Neural crest cell (in vitro differentiated cells): ENCODE measurements around the gene EXD3. TPM values are rescaled to one million over a fixed set of nuclear protein-coding genes. Genes with fewer than 3 reads are reported as not detected.

Experiments
- DNase-seq: peaks from one replicate; pipeline ENCODE4 v3.0.0; 2021; ENCODE audit warnings: low read depth, mixed read lengths, low spot score
- H3K27ac Mint-ChIP-seq: one replicate; pipeline ENCODE4 v1.8.0; 2021; ENCODE audit warnings: mild to moderate bottlenecking, mixed read lengths; ENCODE audit not compliant: unreplicated experiment
- H3K27me3 Mint-ChIP-seq: 2 replicates; pipeline ENCODE4 v1.8.0; 2021; ENCODE audit warnings: low read depth, mild to moderate bottlenecking, mixed read lengths
- H3K36me3 Mint-ChIP-seq: 2 replicates; pipeline ENCODE4 v1.8.0; 2021; ENCODE audit warnings: low read depth, mild to moderate bottlenecking, mixed read lengths
- H3K4me1 Mint-ChIP-seq: 2 replicates; pipeline ENCODE4 v1.8.0; 2021; ENCODE audit warnings: mixed read lengths
- H3K4me3 Mint-ChIP-seq: one replicate; pipeline ENCODE4 v1.8.0; 2021; ENCODE audit warnings: mild to moderate bottlenecking, mixed read lengths
- H3K9me3 Mint-ChIP-seq: 2 replicates; pipeline ENCODE4 v1.8.0; 2021; ENCODE audit warnings: mixed read lengths
- CTCF ChIP-seq: fragments of 200-600 bp; sonication (generic); conservative IDR thresholded peaks from 2 replicates; pipeline ENCODE4 v1.5.0; 2021; ENCODE audit warnings: antibody characterized with exemption, mild to moderate bottlenecking
- total RNA-seq: library from RNA; stranded (reverse); gene quantifications from 2 replicates; pipeline ENCODE4 v1.2.1, GENCODE V29; 2021

Gene EXD3
- total RNA-seq, 1 donor from 2014 or later = 15.1 TPM

GRCh38 chr9:137317021-137317717 lies 105.8 kb downstream of the EXD3 start:
- TF ChIP-seq CTCF = no peak
- peaks cover 22% of the 10 kb centered on the region for H3K4me1 Mint-ChIP-seq
- no peaks in the 10 kb centered on the region for H3K36me3 Mint-ChIP-seq
- H3K9me3 Mint-ChIP-seq = no peaks in the 10 kb centered on the region
- no peaks in the 10 kb centered on the region for H3K27me3 Mint-ChIP-seq
- H3K27ac Mint-ChIP-seq = no peak overlapping the region
- H3K4me3 Mint-ChIP-seq = no peak overlapping the region
- no peak for DNase-seq

- no peak for TF ChIP-seq CTCF
- no peak overlapping the region for H3K4me3 Mint-ChIP-seq
- peaks cover 22% of the 10 kb centered on the region for H3K4me1 Mint-ChIP-seq
- H3K27me3 Mint-ChIP-seq = no peaks in the 10 kb centered on the region
- DNase-seq = no peak
- no peaks in the 10 kb centered on the region for H3K9me3 Mint-ChIP-seq
- H3K27ac Mint-ChIP-seq = no peak overlapping the region
- no peaks in the 10 kb centered on the region for H3K36me3 Mint-ChIP-seq
These were observed 106.7 kb downstream of the EXD3 start for GRCh38 chr9:137316012-137316981.

GRCh38 chr9:137315581-137316011 lies 107.4 kb downstream of the EXD3 start:
- no peak for TF ChIP-seq CTCF
- Mint-ChIP-seq H3K27me3 (no peaks in the 10 kb centered on the region), H3K36me3 (no peaks in the 10 kb centered on the region), H3K4me3 (no peak overlapping the region), H3K4me1 (peaks cover 19% of the 10 kb centered on the region), H3K9me3 (no peaks in the 10 kb centered on the region), H3K27ac (no peak overlapping the region)
- no peak for DNase-seq

GRCh38 chr9:137314561-137315560 lies 108.1 kb downstream of the EXD3 start:
- Mint-ChIP-seq H3K4me3 (no peak overlapping the region), H3K36me3 (no peaks in the 10 kb centered on the region), H3K4me1 (peaks cover 18% of the 10 kb centered on the region), H3K27me3 (no peaks in the 10 kb centered on the region), H3K27ac (no peak overlapping the region), H3K9me3 (no peaks in the 10 kb centered on the region)
- no peak for DNase-seq
- TF ChIP-seq CTCF = no peak
